Mesendoderm (in vitro differentiated cells): Measurements from ENCODE around the gene PGLYRP2.
"Not testable (repeated sequence)": the region's sequence is repeated elsewhere in the genome, so short reads cannot be mapped to it uniquely, and the experiment has no call there.

Source experiments
- DNase-seq: peaks from one replicate; pipeline ENCODE4 v3.0.0; 2013
- H2AK5ac ChIP-seq: 2 replicates; pipeline ENCODE4 v1.6.1; 2013; ENCODE audit warnings: low read length, inconsistent platforms
- H2BK120ac ChIP-seq: 2 replicates; pipeline ENCODE4 v1.6.1; 2013; ENCODE audit warnings: low read depth, mild to moderate bottlenecking, low read length, moderate library complexity, mixed read lengths
- H2BK15ac ChIP-seq: replicated peaks from 2 replicates; pipeline ENCODE4 v1.6.1; 2013; ENCODE audit warnings: low read depth, mild to moderate bottlenecking, moderate library complexity
- H2BK5ac ChIP-seq: 2 replicates; pipeline ENCODE4 v1.6.1; 2013; ENCODE audit warnings: low read length, inconsistent platforms
- H3K18ac ChIP-seq: 2 replicates; pipeline ENCODE4 v1.6.1; 2013; ENCODE audit warnings: mild to moderate bottlenecking, low read length, mixed read lengths
- H3K23ac ChIP-seq: one replicate; pipeline ENCODE4 v1.6.1; 2013; ENCODE audit warnings: low read length
- H3K27ac ChIP-seq: 2 replicates; pipeline ENCODE4 v1.5.1; 2013; ENCODE audit warnings: low read depth, mild to moderate bottlenecking, inconsistent platforms, low read length, moderate library complexity
- H3K27me3 ChIP-seq: 2 replicates; pipeline ENCODE4 v1.6.1; 2013; ENCODE audit warnings: low read length, control low read depth, mild to moderate bottlenecking, inconsistent platforms; ENCODE audit not compliant: insufficient read depth, poor library complexity
- H3K36me3 ChIP-seq: 2 replicates; pipeline ENCODE4 v1.6.1; 2013; ENCODE audit warnings: low read length, inconsistent platforms; ENCODE audit not compliant: control insufficient read depth, insufficient read depth
- H3K4ac ChIP-seq: one replicate; pipeline ENCODE4 v1.6.1; 2013; ENCODE audit warnings: low read depth, mild to moderate bottlenecking, low read length, moderate library complexity
- H3K4me1 ChIP-seq: 2 replicates; pipeline ENCODE4 v1.6.1; 2013; ENCODE audit warnings: low read depth, low read length, inconsistent platforms; ENCODE audit not compliant: control insufficient read depth
- H3K4me2 ChIP-seq: 2 replicates; pipeline ENCODE4 v1.6.1; 2013; ENCODE audit warnings: low read length
- H3K4me3 ChIP-seq: 2 replicates; pipeline ENCODE4 v1.5.1; 2013; ENCODE audit warnings: mild to moderate bottlenecking, low read length
- H3K56ac ChIP-seq: one replicate; pipeline ENCODE4 v1.6.1; 2013; ENCODE audit warnings: low read length
- H3K79me1 ChIP-seq: 2 replicates; pipeline ENCODE4 v1.6.1; 2013; ENCODE audit warnings: low read length, inconsistent platforms
- H3K79me2 ChIP-seq: 2 replicates; pipeline ENCODE4 v1.6.1; 2013; ENCODE audit warnings: mild to moderate bottlenecking, low read length; ENCODE audit not compliant: control insufficient read depth, insufficient read depth
- H3K9ac ChIP-seq: 2 replicates; pipeline ENCODE4 v1.6.1; 2013; ENCODE audit warnings: low read length, inconsistent platforms
- H4K5ac ChIP-seq: one replicate; pipeline ENCODE4 v1.6.1; 2013; ENCODE audit warnings: low read length
- H4K8ac ChIP-seq: one replicate; pipeline ENCODE4 v1.6.1; 2013; ENCODE audit warnings: low read depth, mild to moderate bottlenecking, control low read depth, low read length, moderate library complexity
- WGBS: extraction: QIAGEN DNeasy Blood & Tissue Kit; methylation state at CpG from one replicate; pipeline ENCODE4 v1.1.7; 2013; ENCODE audit warnings: low lambda C conversion rate, missing lambda C conversion rate; ENCODE audit not compliant: insufficient coverage; ENCODE audit errors: extremely low coverage; 5-methylcytosine and 5-hydroxymethylcytosine counted together

The PGLYRP2 gene

DNA sequence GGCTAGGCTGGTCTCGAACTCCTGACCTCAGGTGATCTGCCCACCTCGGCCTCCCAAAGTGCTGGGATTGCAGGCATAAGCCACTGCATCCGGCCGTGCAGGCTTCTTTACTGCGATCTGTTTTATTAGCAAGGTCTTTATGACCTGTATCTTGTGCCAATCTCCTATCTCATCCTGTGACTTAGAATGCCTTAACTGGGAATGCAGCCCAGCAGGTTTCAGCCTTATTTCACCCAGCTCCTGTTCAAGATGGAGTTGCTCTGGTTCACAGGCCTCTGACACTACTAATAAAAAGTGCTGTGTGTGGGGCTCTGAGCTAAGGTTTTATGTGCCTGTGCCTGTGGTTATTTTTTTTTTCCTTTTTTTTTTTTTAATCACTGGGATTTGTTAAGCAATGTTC is 6.5 kb upstream of the PGLYRP2 start:
- not testable (repeated sequence) for H3K9ac ChIP-seq, H4K5ac ChIP-seq, H3K4me2 ChIP-seq, H3K79me1 ChIP-seq, H3K56ac ChIP-seq, H3K4me3 ChIP-seq, H3K36me3 ChIP-seq, H3K23ac ChIP-seq, H2BK15ac ChIP-seq, H2AK5ac ChIP-seq, H2BK120ac ChIP-seq, H2BK5ac ChIP-seq, H3K79me2 ChIP-seq, H3K18ac ChIP-seq, H4K8ac ChIP-seq, H3K27ac ChIP-seq, H3K27me3 ChIP-seq, DNase-seq, H3K4ac ChIP-seq, H3K4me1 ChIP-seq
- no CpG with 5 or more reads among the region's 5 CpGs for WGBS

DNA sequence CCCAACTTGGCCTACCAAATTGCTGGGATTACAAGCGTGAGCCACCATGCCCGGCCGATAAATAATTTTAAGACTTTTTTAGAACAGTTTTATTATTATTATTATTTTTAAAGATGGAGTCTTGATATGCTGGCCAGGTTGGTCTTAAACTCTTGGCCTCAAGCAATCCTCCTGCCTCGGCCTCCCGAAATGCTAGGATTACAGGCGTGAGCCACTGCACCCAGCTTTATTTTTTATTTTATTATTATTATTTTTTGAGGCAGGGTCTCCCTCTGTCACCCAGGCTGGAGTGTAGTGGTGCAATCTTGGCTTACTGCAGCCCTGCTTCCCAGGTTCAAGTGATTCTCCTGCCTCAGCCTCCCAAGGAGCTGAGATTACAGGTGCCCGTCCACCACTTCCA is 1.7 kb upstream of the PGLYRP2 start:
- H4K8ac ChIP-seq, H3K56ac ChIP-seq, DNase-seq, H2AK5ac ChIP-seq, H2BK5ac ChIP-seq, H3K79me1 ChIP-seq, H3K23ac ChIP-seq, H3K4me3 ChIP-seq, H3K18ac ChIP-seq, H3K36me3 ChIP-seq, H3K27ac ChIP-seq, H4K5ac ChIP-seq, H2BK15ac ChIP-seq, H2BK120ac ChIP-seq, H3K27me3 ChIP-seq, H3K9ac ChIP-seq, H3K4me1 ChIP-seq, H3K4ac ChIP-seq, H3K4me2 ChIP-seq, H3K79me2 ChIP-seq: not testable (repeated sequence)
- no CpG with 5 or more reads among the region's 7 CpGs for WGBS

DNA sequence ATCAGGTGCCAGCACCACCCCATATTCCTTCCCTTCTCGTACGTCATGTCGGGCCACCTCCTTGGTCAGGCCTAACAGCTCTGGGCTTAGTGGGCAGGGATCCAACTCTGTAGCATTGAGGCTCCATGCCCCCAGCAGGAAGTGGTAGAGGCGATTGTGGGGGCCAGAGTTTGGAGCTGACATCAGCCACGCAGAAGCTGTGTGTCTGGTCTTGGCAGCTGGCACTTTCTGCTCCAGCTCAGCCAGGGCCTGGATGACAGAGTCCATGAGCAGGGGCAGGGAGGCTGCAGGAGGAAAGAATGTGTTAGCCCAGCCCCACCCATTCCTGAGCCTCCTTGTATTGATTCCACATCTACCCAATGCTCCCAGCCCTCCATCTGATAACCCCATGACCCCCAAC is 3.0 kb downstream of the PGLYRP2 start:
- no peak overlapping the region for H2AK5ac ChIP-seq
- H3K27me3 ChIP-seq = no peaks in the 10 kb centered on the region
- H2BK5ac ChIP-seq = no peak overlapping the region
- H3K36me3 ChIP-seq = no peaks in the 10 kb centered on the region
- no peak overlapping the region for H2BK15ac ChIP-seq
- H3K79me1 ChIP-seq = no peaks in the 10 kb centered on the region
- H3K4me2 ChIP-seq = no peak overlapping the region
- no peak overlapping the region for H3K18ac ChIP-seq
- WGBS = no CpG with 5 or more reads among the region's 5 CpGs
- no peak overlapping the region for H3K4me3 ChIP-seq
- H3K4me1 ChIP-seq = no peaks in the 10 kb centered on the region
- no peaks in the 10 kb centered on the region for H3K79me2 ChIP-seq
- no peak overlapping the region for H2BK120ac ChIP-seq
- no peak overlapping the region for H3K23ac ChIP-seq
- no peak overlapping the region for H4K8ac ChIP-seq
- H3K27ac ChIP-seq = no peak overlapping the region
- H3K9ac ChIP-seq = no peak overlapping the region
- no peak overlapping the region for H4K5ac ChIP-seq
- H3K56ac ChIP-seq = no peak overlapping the region
- DNase-seq = no peak
- no peak overlapping the region for H3K4ac ChIP-seq

GRCh38 chr19:15475611-15476010 is 3.7 kb downstream of the PGLYRP2 start:
- Histone ChIP-seq H3K4me2 (no peak overlapping the region), H3K4me3 (no peak overlapping the region), H2BK5ac (no peak overlapping the region), H3K4me1 (no peaks in the 10 kb centered on the region), H2BK15ac (no peak overlapping the region), H2AK5ac (no peak overlapping the region), H3K18ac (no peak overlapping the region), H3K27me3 (no peaks in the 10 kb centered on the region), H3K9ac (no peak overlapping the region), H4K8ac (no peak overlapping the region), H3K27ac (no peak overlapping the region), H4K5ac (no peak overlapping the region), H3K79me1 (no peaks in the 10 kb centered on the region), H2BK120ac (no peak overlapping the region), H3K79me2 (no peaks in the 10 kb centered on the region), H3K36me3 (no peaks in the 10 kb centered on the region), H3K23ac (no peak overlapping the region), H3K56ac (no peak overlapping the region), H3K4ac (no peak overlapping the region)
- no CpG with 5 or more reads among the region's 10 CpGs for WGBS
- DNase-seq = no peak

GRCh38 chr19:15475169-15475568 is 4.1 kb downstream of the PGLYRP2 start:
- H3K4me3 ChIP-seq = no peak overlapping the region
- no peak overlapping the region for H3K27ac ChIP-seq
- no peak overlapping the region for H2BK5ac ChIP-seq
- H2BK120ac ChIP-seq = no peak overlapping the region
- H3K23ac ChIP-seq = no peak overlapping the region
- no peak overlapping the region for H2BK15ac ChIP-seq
- H2AK5ac ChIP-seq = no peak overlapping the region
- no peak overlapping the region for H3K9ac ChIP-seq
- no peak for DNase-seq
- no peaks in the 10 kb centered on the region for H3K4me1 ChIP-seq
- H4K8ac ChIP-seq = no peak overlapping the region
- H3K56ac ChIP-seq = no peak overlapping the region
- no peaks in the 10 kb centered on the region for H3K79me2 ChIP-seq
- no peak overlapping the region for H3K4me2 ChIP-seq
- no peak overlapping the region for H3K18ac ChIP-seq
- H3K36me3 ChIP-seq = no peaks in the 10 kb centered on the region
- no peak overlapping the region for H4K5ac ChIP-seq
- WGBS = no CpG with 5 or more reads among the region's 4 CpGs
- H3K27me3 ChIP-seq = no peaks in the 10 kb centered on the region
- H3K79me1 ChIP-seq = no peaks in the 10 kb centered on the region
- no peak overlapping the region for H3K4ac ChIP-seq

GRCh38 chr19:15473821-15474220 is 5.5 kb downstream of the PGLYRP2 start:
- not testable (repeated sequence) for H2AK5ac ChIP-seq, H3K9ac ChIP-seq, H4K8ac ChIP-seq, H3K23ac ChIP-seq, H3K4me3 ChIP-seq, H2BK5ac ChIP-seq, H3K79me1 ChIP-seq, H3K27me3 ChIP-seq, H4K5ac ChIP-seq, DNase-seq, H3K4me2 ChIP-seq, H3K4me1 ChIP-seq, H3K4ac ChIP-seq, H3K27ac ChIP-seq, H3K36me3 ChIP-seq, H2BK120ac ChIP-seq, H3K79me2 ChIP-seq, H2BK15ac ChIP-seq, H3K18ac ChIP-seq, H3K56ac ChIP-seq
- WGBS = no CpG with 5 or more reads among the region's 4 CpGs
